Measurements from ENCODE around the gene MST1R. TPM values are rescaled to one million over a fixed set of nuclear protein-coding genes. Genes with fewer than 3 reads are reported as not detected.

The MST1R gene
- polyA plus RNA-seq, 1 donor (not counting 4 experiments of a cell fraction or from before 2014, with no cell fraction given), result 106 TPM

DNA sequence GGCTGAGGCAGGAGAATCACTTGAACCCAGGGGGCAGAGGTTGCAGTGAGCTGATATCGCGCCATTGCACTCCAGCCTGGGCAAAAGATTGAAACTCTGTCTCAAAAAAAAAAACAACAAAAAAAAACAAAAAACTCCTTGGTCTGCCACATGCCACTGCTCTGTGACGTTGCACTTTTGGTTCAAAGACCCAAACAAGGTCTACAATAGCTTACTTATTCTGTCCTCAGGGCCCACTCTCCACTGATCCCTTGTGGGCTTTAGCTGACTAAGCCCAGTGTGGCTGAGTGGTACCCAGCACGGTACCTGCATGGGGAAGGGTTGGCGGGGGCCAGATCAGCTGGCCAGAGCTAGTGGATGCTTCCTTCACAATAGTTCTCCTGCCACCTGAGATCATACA, 24.1 kb upstream of the MST1R start:
- FAIRE-seq, result no peak
- no peak overlapping the region for H3K4me2 ChIP-seq (ENCODE audit: control insufficient read depth, extremely low read depth, insufficient read depth, low read depth, low read length)
- dilution Hi-C loops (cut with MboI; ENCODE audit: extremely low pct_ligation_motif_present, low sequenced_read_pairs), result no loop called here

DNA sequence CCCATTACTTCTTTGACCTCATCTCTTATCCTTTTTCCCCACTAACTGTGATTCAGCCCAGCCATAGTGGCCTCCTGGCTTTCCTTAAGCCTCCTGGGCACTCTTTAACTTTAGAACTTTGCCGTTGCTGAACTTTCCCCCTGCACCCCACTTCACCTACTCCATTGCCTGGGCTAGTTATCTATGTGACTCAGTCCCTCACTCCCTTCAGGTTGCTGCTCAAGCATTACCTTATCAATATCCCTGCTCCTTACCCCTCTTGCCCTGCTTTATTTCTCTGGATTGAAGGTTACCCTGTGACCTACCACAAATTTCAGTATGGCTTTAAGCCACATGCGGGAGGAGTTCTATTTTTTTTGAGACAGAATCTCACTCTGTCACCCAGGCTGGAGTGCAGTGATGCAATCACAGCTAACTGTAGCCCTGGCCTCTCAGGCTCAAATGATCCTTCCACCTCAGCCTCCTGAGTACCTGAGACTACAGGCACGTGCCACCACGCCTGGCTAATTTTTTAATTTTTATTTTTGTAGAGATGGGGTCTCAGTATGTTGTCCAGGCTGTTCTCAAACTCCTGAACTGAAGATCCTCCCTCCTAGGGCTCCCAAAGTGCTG, 22.6 kb upstream of the MST1R start:
- Histone ChIP-seq H3K9ac (ENCODE audit: control insufficient read depth, extremely low read depth, insufficient read depth, low read length) (no peak overlapping the region), H2AFZ (ENCODE audit: control insufficient read depth, low read length) (no peak overlapping the region), H4K20me1 (ENCODE audit: control insufficient read depth, extremely low read depth, insufficient read depth, low read length) (no peaks in the 10 kb centered on the region), H3K9me3 (ENCODE audit: control insufficient read depth, low read depth, low read length) (no peaks in the 10 kb centered on the region), H3K4me1 (ENCODE audit: control insufficient read depth, extremely low read depth, insufficient read depth, low read length) (peaks cover 26% of the 10 kb centered on the region), H3K9me1 (ENCODE audit: control insufficient read depth, extremely low read depth, insufficient read depth, low read length) (peaks cover 3% of the 10 kb centered on the region), H3K4me2 (ENCODE audit: control insufficient read depth, extremely low read depth, insufficient read depth, low read depth, low read length) (no peak overlapping the region), H3K4me3 (ENCODE audit: control insufficient read depth in 2 of 3, extremely low read depth in 1 of 3, insufficient read depth in 2 of 3, low read depth in 1 of 3, low read length in 3 of 3) (no peak overlapping the region), H3K27ac (ENCODE audit: control insufficient read depth, insufficient read depth, low read length) (no peak overlapping the region), H3K79me2 (ENCODE audit: control insufficient read depth, insufficient read depth, low read length) (peaks cover 21% of the 10 kb centered on the region), H3K36me3 (ENCODE audit: control insufficient read depth in 2 of 2, extremely low read depth in 1 of 2, insufficient read depth in 2 of 2, low read length in 2 of 2) (peaks cover 0 to 4% of the 10 kb centered on the region in 2 experiments), H3K27me3 (ENCODE audit: control insufficient read depth, extremely low read depth, insufficient read depth, low read length) (no peaks in the 10 kb centered on the region)
- TF ChIP-seq, protein P1, sequence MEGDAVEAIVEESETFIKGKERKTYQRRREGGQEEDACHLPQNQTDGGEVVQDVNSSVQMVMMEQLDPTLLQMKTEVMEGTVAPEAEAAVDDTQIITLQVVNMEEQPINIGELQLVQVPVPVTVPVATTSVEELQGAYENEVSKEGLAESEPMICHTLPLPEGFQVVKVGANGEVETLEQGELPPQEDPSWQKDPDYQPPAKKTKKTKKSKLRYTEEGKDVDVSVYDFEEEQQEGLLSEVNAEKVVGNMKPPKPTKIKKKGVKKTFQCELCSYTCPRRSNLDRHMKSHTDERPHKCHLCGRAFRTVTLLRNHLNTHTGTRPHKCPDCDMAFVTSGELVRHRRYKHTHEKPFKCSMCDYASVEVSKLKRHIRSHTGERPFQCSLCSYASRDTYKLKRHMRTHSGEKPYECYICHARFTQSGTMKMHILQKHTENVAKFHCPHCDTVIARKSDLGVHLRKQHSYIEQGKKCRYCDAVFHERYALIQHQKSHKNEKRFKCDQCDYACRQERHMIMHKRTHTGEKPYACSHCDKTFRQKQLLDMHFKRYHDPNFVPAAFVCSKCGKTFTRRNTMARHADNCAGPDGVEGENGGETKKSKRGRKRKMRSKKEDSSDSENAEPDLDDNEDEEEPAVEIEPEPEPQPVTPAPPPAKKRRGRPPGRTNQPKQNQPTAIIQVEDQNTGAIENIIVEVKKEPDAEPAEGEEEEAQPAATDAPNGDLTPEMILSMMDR (optimal IDR thresholded peaks at IDR 0.05 in 1 of 3, IDR thresholded peaks at IDR 0.05 in 1 of 3, conservative IDR thresholded peaks at IDR 0.05 in 1 of 3; ENCODE audit: extremely low read depth in 1 of 3, insufficient read depth in 2 of 3, low read length in 3 of 3), result no peak
- TF ChIP-seq EZH2 (IDR thresholded peaks at IDR 0.05; ENCODE audit: low read length), result no peak
- DNase-seq (ENCODE audit: low read depth, low spot score) (no peak), FAIRE-seq (no peak)
- dilution Hi-C loops (cut with MboI; ENCODE audit: extremely low pct_ligation_motif_present, low sequenced_read_pairs), result no loop called here

More for the DNA sequence above, 24.1 kb upstream of the MST1R start:
- no peak overlapping the region for H2AFZ ChIP-seq (ENCODE audit: control insufficient read depth, low read length)
- H3K9ac ChIP-seq (ENCODE audit: control insufficient read depth, extremely low read depth, insufficient read depth, low read length), result no peak overlapping the region
- H3K4me3 ChIP-seq (ENCODE audit: control insufficient read depth in 2 of 3, extremely low read depth in 1 of 3, insufficient read depth in 2 of 3, low read depth in 1 of 3, low read length in 3 of 3), result no peak overlapping the region
- peaks cover 3% of the 10 kb centered on the region for H3K9me1 ChIP-seq (ENCODE audit: control insufficient read depth, extremely low read depth, insufficient read depth, low read length)
- peaks cover 0 to 4% of the 10 kb centered on the region in 2 experiments for H3K36me3 ChIP-seq (ENCODE audit: control insufficient read depth in 2 of 2, extremely low read depth in 1 of 2, insufficient read depth in 2 of 2, low read length in 2 of 2)
- no peaks in the 10 kb centered on the region for H3K27me3 ChIP-seq (ENCODE audit: control insufficient read depth, extremely low read depth, insufficient read depth, low read length)
- no peaks in the 10 kb centered on the region for H3K9me3 ChIP-seq (ENCODE audit: control insufficient read depth, low read depth, low read length)
- DNase-seq (ENCODE audit: low read depth, low spot score), result no peak
- no peaks in the 10 kb centered on the region for H4K20me1 ChIP-seq (ENCODE audit: control insufficient read depth, extremely low read depth, insufficient read depth, low read length)
- H3K27ac ChIP-seq (ENCODE audit: control insufficient read depth, insufficient read depth, low read length), result no peak overlapping the region
- H3K4me1 ChIP-seq (ENCODE audit: control insufficient read depth, extremely low read depth, insufficient read depth, low read length), result peaks cover 26% of the 10 kb centered on the region
- H3K79me2 ChIP-seq (ENCODE audit: control insufficient read depth, insufficient read depth, low read length), result peaks cover 21% of the 10 kb centered on the region
- TF ChIP-seq EZH2 (IDR thresholded peaks at IDR 0.05; ENCODE audit: low read length), result no peak
- TF ChIP-seq, protein P1 (optimal IDR thresholded peaks at IDR 0.05 in 1 of 3, IDR thresholded peaks at IDR 0.05 in 1 of 3, conservative IDR thresholded peaks at IDR 0.05 in 1 of 3; ENCODE audit: extremely low read depth in 1 of 3, insufficient read depth in 2 of 3, low read length in 3 of 3), result no peak

All from keratinocyte (primary cell).